ENCODE data around the gene ADAMTS8.

DNA sequence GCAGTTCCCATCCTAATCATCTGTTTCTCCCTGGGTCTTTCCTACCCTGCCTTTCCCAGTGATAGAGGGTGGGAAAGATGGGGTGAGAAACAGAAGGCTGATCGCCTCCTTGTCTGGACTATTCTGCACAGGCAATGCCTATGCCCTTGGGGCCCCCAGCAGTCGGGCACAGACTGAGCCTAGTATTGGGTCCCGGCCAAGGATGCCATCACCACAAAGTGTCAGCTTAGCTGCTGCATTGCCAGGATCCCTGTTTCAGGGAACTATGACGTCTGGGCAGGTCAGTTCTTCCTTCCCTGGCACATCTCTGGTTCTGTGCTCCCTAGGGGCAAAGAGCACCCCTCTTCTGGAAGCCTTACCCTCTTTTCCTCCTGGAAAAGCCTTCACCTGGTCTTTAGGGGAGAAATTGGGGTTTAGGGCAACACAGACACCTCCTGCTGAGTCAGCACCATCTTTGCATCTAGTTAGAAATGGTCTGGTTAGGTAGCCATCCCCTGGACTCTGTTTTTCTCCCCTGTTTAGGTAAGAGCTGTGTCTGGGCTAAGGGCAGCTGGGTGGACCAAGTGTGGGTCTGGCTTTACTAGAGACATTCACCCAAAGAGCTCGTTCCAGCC, 2.1 kb downstream of the ADAMTS8 start:
- TF ChIP-seq, protein P1, sequence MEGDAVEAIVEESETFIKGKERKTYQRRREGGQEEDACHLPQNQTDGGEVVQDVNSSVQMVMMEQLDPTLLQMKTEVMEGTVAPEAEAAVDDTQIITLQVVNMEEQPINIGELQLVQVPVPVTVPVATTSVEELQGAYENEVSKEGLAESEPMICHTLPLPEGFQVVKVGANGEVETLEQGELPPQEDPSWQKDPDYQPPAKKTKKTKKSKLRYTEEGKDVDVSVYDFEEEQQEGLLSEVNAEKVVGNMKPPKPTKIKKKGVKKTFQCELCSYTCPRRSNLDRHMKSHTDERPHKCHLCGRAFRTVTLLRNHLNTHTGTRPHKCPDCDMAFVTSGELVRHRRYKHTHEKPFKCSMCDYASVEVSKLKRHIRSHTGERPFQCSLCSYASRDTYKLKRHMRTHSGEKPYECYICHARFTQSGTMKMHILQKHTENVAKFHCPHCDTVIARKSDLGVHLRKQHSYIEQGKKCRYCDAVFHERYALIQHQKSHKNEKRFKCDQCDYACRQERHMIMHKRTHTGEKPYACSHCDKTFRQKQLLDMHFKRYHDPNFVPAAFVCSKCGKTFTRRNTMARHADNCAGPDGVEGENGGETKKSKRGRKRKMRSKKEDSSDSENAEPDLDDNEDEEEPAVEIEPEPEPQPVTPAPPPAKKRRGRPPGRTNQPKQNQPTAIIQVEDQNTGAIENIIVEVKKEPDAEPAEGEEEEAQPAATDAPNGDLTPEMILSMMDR (IDR thresholded peaks at IDR 0.05; ENCODE audit: low read length): no peak
- TF ChIP-seq EZH2phosphoT487 (IDR thresholded peaks at IDR 0.05; ENCODE audit: low read length): no peak

Data from MM.1S (cell line).